Upper lobe of right lung (tissue), 1 donor: ENCODE measurements around the gene CNTN3. TPM values are rescaled to one million over a fixed set of nuclear protein-coding genes. Genes with fewer than 3 reads are reported as not detected.

ENCODE experiments used
- ATAC-seq: fragments of 200-7000 bp; cut with Tn5 transposase; one replicate; pipeline ENCODE4 v1.9.1; 2020; ENCODE audit warnings: mild to moderate bottlenecking, moderate library complexity
- DNase-seq: peaks from one replicate; pipeline ENCODE4 v3.0.0-alpha.2; 2020
- H3K27ac ChIP-seq: fragments of 200-600 bp; one replicate; pipeline ENCODE4 v1.8.0; 2022
- H3K27me3 ChIP-seq: fragments of 200-600 bp; one replicate; pipeline ENCODE4 v1.8.0; 2022; ENCODE audit warnings: mild to moderate bottlenecking
- H3K36me3 ChIP-seq: fragments of 200-600 bp; one replicate; pipeline ENCODE4 v1.8.0; 2022
- H3K4me1 ChIP-seq: fragments of 200-600 bp; one replicate; pipeline ENCODE4 v1.8.0; 2022
- H3K4me3 ChIP-seq: fragments of 200-600 bp; one replicate; pipeline ENCODE4 v1.8.0; 2022; ENCODE audit warnings: mild to moderate bottlenecking
- H3K9me3 ChIP-seq: fragments of 200-600 bp; one replicate; pipeline ENCODE4 v1.8.0; 2022
- CTCF ChIP-seq: fragments of 200-600 bp; IDR thresholded peaks from one replicate; pipeline ENCODE4 v1.8.0; 2022; ENCODE audit warnings: antibody characterized with exemption
- intact Hi-C: fragments of 100-400 bp; cut with DNase I; formaldehyde crosslinking; loops from one replicate; pipeline ENCODE4 v1.11.0; 2022
- total RNA-seq: library from RNA; stranded (reverse); fragmentation: NEBNext Ultra II Directional; extraction: Animal tissue kit (Norgen Biotek cat#: 25700); gene quantifications from one replicate; pipeline ENCODE4 v1.2.1, GENCODE V29; 2021
- donor health status: DM: no; HTN: yes; CAD: no; lungs with severe emphysema.

Gene CNTN3
- total RNA-seq, 1 donor from 2014 or later, result 1.6 TPM

- intact Hi-C loops, result no loop called here
- Histone ChIP-seq H3K4me1 (no peaks in the 10 kb centered on the region), H3K27ac (no peak overlapping the region), H3K36me3 (no peaks in the 10 kb centered on the region), H3K4me3 (no peak overlapping the region), H3K9me3 (no peaks in the 10 kb centered on the region), H3K27me3 (no peaks in the 10 kb centered on the region)
- no peak for ATAC-seq
- TF ChIP-seq CTCF, result no peak
- DNase-seq, result no peak
Observed at GRCh38 chr3:74624301-74624700, 9.8 kb upstream of the CNTN3 start.

- intact Hi-C loops, result no loop called here
- Histone ChIP-seq H3K4me1 (no peaks in the 10 kb centered on the region), H3K27me3 (no peaks in the 10 kb centered on the region), H3K4me3 (no peak overlapping the region), H3K9me3 (no peaks in the 10 kb centered on the region), H3K36me3 (no peaks in the 10 kb centered on the region), H3K27ac (no peak overlapping the region)
- no peak for ATAC-seq
- DNase-seq, result no peak
- no peak for TF ChIP-seq CTCF
Observed at GRCh38 chr3:74623261-74623836, 8.9 kb upstream of the CNTN3 start.

- intact Hi-C loops, result no loop called here
- Histone ChIP-seq H3K27ac (no peak overlapping the region), H3K4me1 (no peaks in the 10 kb centered on the region), H3K4me3 (no peak overlapping the region), H3K36me3 (no peaks in the 10 kb centered on the region), H3K27me3 (no peaks in the 10 kb centered on the region), H3K9me3 (no peaks in the 10 kb centered on the region)
- DNase-seq (no peak), ATAC-seq (no peak)
- no peak for TF ChIP-seq CTCF
Observed at GRCh38 chr3:74621581-74621980, 7.1 kb upstream of the CNTN3 start.

GRCh38 chr3:74617776-74618175 is 3.3 kb upstream of the CNTN3 start:
- Histone ChIP-seq H3K9me3 (no peaks in the 10 kb centered on the region), H3K4me3 (no peak overlapping the region), H3K36me3 (no peaks in the 10 kb centered on the region), H3K27me3 (peaks cover 10% of the 10 kb centered on the region), H3K4me1 (no peaks in the 10 kb centered on the region), H3K27ac (no peak overlapping the region)
- ATAC-seq (no peak), DNase-seq (no peak)
- intact Hi-C loops, result no loop called here
- TF ChIP-seq CTCF, result no peak

GRCh38 chr3:74613521-74614106 is 845 bp downstream of the CNTN3 start:
- no peak for DNase-seq
- intact Hi-C loops, result no loop called here
- no peak overlapping the region for H3K27ac ChIP-seq

More at GRCh38 chr3:74613521-74614106, 845 bp downstream of the CNTN3 start:
- ATAC-seq, result no peak
- Histone ChIP-seq H3K9me3 (no peaks in the 10 kb centered on the region), H3K4me3 (peak overlapping the region; percentile 41), H3K4me1 (no peaks in the 10 kb centered on the region), H3K27me3 (peaks cover 14% of the 10 kb centered on the region), H3K36me3 (no peaks in the 10 kb centered on the region)
- TF ChIP-seq CTCF, result no peak
